Umbilical cord (tissue), 2 donors: ENCODE measurements around the gene RUVBL2. TPM values are rescaled to one million over a fixed set of nuclear protein-coding genes. Genes with fewer than 3 reads are reported as not detected.
"Not testable (repeated sequence)": the region's sequence is repeated elsewhere in the genome, so short reads cannot be mapped to it uniquely, and the experiment has no call there.

Experiments
- DNase-seq: peaks from one replicate; pipeline ENCODE4 v3.0.0-alpha.2; 2015; ENCODE audit warnings: low spot score
- total RNA-seq: library from RNA; depleted of rRNA; stranded (reverse); fragments of >200 nt; gene quantifications from one replicate; pipeline ENCODE4 v1.2.3, GENCODE V29; 2014; ENCODE audit warnings: low replicate concordance; ENCODE audit not compliant: insufficient read depth

The RUVBL2 gene
- total RNA-seq, 1 donor from 2014 or later: 47.2 TPM

DNA sequence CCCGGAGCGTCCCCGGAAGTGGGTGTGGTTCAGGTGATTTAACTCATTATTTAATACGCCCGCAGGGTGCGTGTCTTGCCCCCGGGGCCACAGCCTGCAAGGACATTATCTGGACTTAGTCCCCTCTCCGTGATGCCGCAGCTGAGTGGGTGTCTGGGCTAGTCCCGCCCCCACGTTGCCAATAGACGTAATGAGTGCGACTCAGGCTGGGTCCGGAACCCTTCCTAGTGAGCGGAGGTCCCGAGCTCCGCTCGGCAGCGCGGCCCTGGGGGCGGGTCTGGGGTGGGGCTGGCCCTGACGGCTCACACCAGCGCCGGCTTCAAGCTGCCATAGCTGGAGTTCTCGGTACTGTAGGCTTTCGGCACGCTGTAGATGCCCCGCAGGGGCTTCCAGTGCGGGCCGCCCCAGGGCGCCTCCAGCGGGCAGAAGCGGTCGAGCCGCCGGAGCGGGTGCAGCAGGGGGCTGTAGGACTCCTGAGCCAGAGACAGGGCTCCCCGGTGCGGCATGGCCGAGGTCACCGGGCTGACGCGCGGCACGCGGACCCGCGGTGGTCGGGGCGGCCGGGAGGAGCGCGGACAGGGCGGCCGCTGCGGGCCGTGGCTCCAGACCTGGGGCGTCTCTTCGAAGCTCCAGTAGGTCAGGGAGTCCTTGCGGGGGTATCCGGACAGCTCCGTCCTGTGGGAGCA lies 24.1 kb downstream of the RUVBL2 start:
- DNase-seq: peak; percentile 29

- not testable (repeated sequence) for DNase-seq
These were observed 24.9 kb downstream of the RUVBL2 start for GRCh38 chr19:49018388-49019241.

- no peak for DNase-seq
These were observed 25.7 kb downstream of the RUVBL2 start for GRCh38 chr19:49019242-49019932.

DNA sequence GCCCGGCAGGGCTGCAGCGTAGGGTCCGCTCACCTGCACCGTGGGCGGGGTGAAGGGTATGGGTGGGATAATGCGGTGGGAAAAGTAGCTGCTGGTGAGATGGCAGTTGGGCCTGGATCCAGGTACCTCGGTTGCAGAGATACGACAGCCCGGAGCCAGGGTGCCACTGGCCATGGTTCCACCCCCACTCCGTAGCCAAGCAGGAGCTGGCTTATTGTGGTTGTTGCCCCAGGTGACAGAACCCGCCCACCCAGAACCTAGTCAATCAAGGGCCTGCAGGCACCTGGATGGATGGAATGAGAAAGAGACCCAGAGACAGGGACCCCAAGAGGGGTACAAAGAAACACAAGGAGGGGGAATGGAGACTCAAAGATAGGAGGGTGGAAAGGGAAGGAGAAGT lies 26.7 kb downstream of the RUVBL2 start:
- no peak for DNase-seq

- no peak for DNase-seq
These were observed 27.5 kb downstream of the RUVBL2 start for GRCh38 chr19:49020931-49021895.

- DNase-seq: no peak
These were observed 28.4 kb downstream of the RUVBL2 start for GRCh38 chr19:49022116-49022515.

DNA sequence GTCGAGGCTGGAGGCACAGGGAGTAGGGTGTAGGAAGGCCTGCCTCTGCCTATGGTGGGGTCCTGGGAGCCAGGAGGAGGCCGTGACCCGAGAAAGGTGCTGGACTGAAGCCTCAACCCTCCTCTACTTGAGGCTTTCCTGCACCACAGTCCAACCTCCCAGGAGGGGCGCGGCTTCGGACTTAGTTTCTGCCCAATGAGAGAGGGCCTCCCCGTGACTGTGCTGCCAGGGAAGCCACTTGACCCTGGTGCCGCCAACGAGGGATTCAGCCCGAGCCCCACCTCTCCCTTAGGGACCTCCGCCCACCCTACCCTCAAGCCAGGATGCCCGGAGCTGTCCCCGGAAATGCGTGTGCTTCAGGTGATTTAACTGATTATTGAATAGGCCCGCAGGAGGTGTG lies 30.5 kb downstream of the RUVBL2 start, which contains the start of gene CGB3:
CGB3 (minus strand) TSS at position 101 of the 400 bp plus-strand sequence. CDS start 362 bp downstream, outside the sequence.
- DNase-seq: not testable (repeated sequence)

- DNase-seq: not testable (repeated sequence)
These were observed 31.4 kb downstream of the RUVBL2 start for GRCh38 chr19:49025088-49025487.

DNA sequence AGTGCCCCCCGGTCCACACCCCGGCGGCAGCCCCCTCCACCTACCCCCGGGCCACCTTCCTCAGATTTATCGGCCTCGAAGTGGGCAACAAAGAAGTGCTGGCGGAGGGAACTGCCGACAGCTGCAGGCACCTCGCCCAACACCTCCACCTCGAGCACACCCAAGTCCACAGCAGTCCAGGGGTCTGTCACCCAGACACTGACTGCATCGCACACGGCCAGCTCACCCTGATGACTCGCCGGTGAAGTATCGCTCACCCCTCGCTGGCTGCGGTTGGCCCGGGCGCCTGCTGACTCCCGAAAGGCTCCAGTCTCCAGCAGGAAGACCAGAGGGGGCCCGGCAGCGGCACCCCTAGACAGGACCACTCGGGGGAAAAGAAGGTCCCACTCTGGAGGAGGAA lies 31.9 kb downstream of the RUVBL2 start:
- DNase-seq: not testable (repeated sequence)

GRCh38 chr19:49028686-49029085 lies 35.0 kb downstream of the RUVBL2 start:
- not testable (repeated sequence) for DNase-seq

DNA sequence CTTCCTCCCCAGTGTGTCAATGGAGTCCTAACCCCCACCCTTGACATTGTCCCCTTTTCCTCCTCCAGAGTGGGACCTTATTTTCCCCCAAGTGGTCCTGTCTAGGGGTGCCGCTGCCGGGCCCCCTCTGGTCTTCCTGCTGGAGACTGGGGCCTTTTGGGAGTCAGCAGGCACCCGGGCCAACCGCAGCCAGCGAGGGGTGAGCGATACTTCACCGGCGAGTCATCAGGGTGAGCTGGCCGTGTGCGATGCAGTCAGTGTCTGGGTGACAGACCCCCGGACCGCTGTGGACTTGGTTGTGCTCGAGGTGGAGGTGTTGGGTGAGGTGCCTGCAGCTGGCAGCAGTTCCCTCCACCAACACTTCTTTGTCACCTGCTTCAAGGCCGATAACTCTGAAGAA lies 36.1 kb downstream of the RUVBL2 start:
- not testable (repeated sequence) for DNase-seq

DNA sequence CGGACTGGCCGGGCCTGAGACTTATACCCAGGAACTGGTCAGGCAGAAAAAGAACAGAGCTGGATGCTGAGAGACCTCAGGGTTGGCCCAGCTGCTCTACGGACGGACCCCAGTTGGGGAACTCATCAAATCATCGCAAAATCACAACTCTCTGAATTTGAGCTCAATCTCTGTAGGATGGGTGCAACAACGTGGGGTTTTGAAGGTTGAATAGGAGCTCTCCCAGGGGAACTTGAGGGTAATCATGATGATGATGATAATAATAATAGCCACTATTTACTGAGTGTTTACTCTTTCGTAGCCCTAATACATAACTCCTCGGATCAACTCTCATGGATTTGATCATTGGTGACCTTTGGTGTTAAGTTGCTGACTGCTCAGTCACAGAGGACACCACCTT lies 36.6 kb downstream of the RUVBL2 start:
- not testable (repeated sequence) for DNase-seq

- DNase-seq: not testable (repeated sequence)
These were observed 38.1 kb downstream of the RUVBL2 start, which contains the start of gene CGB2 for GRCh38 chr19:49031642-49032301. TSS of gene CGB2 (plus strand) at chr19:49031890. CDS start at chr19:49032096, 206 bp downstream.

GRCh38 chr19:49036815-49037214 lies 43.1 kb downstream of the RUVBL2 start, which contains the start of gene CGB1:
TSS of gene CGB1 (minus strand) at chr19:49036895. CDS start at chr19:49036711, 184 bp downstream.
- DNase-seq: not testable (repeated sequence)

- not testable (repeated sequence) for DNase-seq
These were observed 44.4 kb downstream of the RUVBL2 start for GRCh38 chr19:49038111-49038510.

- not testable (repeated sequence) for DNase-seq
These were observed 45.0 kb downstream of the RUVBL2 start for GRCh38 chr19:49038557-49039276.

GRCh38 chr19:49039736-49040135 lies 46.0 kb downstream of the RUVBL2 start:
- DNase-seq: not testable (repeated sequence)

DNA sequence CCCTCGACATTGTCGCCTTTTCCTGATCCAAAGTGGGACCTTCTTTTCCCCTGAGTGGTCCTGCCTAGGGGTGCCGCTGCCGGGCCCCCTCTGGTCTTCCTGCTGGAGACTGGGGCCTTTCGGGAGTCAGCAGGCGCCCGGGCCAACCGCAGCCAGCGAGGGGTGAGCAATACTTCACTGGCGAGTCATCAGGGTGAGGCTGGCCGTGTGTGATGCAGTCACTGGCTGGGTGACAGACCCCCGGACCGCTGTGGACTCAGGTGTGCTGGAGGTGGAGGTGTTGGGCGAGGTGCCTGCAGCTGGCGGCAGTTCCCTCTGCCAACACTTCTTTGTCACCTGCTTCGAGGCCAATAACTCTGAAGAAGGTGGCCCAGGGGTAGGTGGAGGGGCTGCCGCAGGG lies 48.5 kb downstream of the RUVBL2 start:
- no peak for DNase-seq

DNA sequence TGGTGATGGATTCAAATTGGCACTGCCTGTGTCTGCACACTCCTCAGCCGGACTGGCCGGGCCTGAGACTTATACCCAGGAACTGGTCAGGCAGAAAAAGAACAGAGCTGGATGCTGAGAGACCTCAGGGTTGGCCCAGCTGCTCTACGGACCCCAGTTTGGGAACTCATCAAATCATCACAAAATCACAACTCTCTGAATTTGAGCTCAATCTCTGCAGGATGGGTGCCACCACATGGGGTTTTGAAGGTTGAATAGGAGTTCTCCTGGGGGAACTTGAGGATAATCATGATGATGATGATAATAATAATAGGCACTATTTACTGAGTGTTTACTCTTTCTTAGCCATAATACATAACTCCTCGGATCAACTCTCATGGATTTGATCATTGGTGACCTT lies 49.0 kb downstream of the RUVBL2 start:
- not testable (repeated sequence) for DNase-seq
